Ovary (tissue), 3 donors: Measurements from ENCODE around the gene MTCH2.

ENCODE experiments used
- CTCF ChIP-seq, 3 donors: fragments of 450-650 bp in 2 of 3; fragments of 200-600 bp in 1 of 3; IDR thresholded peaks; one replicate each; pipeline versions ENCODE4 v1.5.1 to v1.8.0; 2016 to 2022; ENCODE audit warnings: antibody characterized with exemption in 3 of 3, mild to moderate bottlenecking in 1 of 3
- EP300 ChIP-seq: sonication (generic); formaldehyde crosslinking; IDR thresholded peaks from one replicate; pipeline ENCODE4 v1.6.1; 2017; ENCODE audit warnings: antibody characterized with exemption
- POLR2A ChIP-seq: fragments of 450-650 bp; IDR thresholded peaks from one replicate; pipeline ENCODE4 v1.6.1; 2017; ENCODE audit warnings: antibody characterized with exemption, mild to moderate bottlenecking, moderate library complexity
- donor health status: DM: no; HTN: no; CAD: no.

- no peak for TF ChIP-seq CTCF (IDR thresholded peaks at IDR 0.05)
- TF ChIP-seq POLR2A = no peak
- no peak for TF ChIP-seq EP300
Observed at GRCh38 chr11:47656260-47656885, 14.0 kb upstream of the MTCH2 start.
